GM12878 (cell line): ENCODE data around the gene SKP2. TPM values are rescaled to one million over a fixed set of nuclear protein-coding genes. Genes with fewer than 3 reads are reported as not detected.

Experiments
- ATAC-seq: fragments of 200-7000 bp; cut with Tn5 transposase; 3 replicates; pipeline ENCODE4 v1.9.1; 2020; ENCODE audit warnings: mild to moderate bottlenecking, moderate library complexity
- BruUV-seq: library from RNA; stranded (reverse); fragments of 400-500 nt; replicated peaks from 2 replicates; lab custom pipeline; 2021; lab: Mats Ljungman, UMichigan
- CTCF ChIA-PET: fragments of 300-600 bp; sonication (Branson Sonifier 250); formaldehyde crosslinking; extraction: SDS; loops from one replicate; lab custom pipeline; 2021; ENCODE audit warnings: inconsistent platforms; lab: Yijun Ruan, JAX
- POLR2A ChIA-PET: fragments of 350-600 bp; formaldehyde crosslinking; extraction: SDS; loops from one replicate; lab custom pipeline; 2021; ENCODE audit warnings: inconsistent platforms; lab: Charles Lee
- RAD21 ChIA-PET: fragments of 300-600 bp; sonication (Branson Sonifier 250); formaldehyde crosslinking; loops from one replicate; lab custom pipeline; 2023; ENCODE audit warnings: antibody characterized with exemption; ENCODE audit not compliant: unreplicated experiment; lab: Charles Lee
- SMC1A ChIA-PET: fragments of 300-600 bp; sonication (Branson Sonifier 250); formaldehyde crosslinking; loops from one replicate; lab custom pipeline; 2023; ENCODE audit not compliant: unreplicated experiment, uncharacterized antibody; lab: Charles Lee
- DNase-seq: peaks from one replicate; pipeline ENCODE4 v3.0.0-alpha.2; 2011; ENCODE audit warnings: low read depth, low spot score
- FAIRE-seq: peaks from 3 replicates; lab custom pipeline; 2011; peaks lifted over from hg19 to GRCh38; lab: Jason Lieb, UNC
- H2AFZ ChIP-seq: 2 replicates; pipeline ENCODE4 v1.6.0; 2011; ENCODE audit warnings: low read depth, low read length, control low read depth; ENCODE audit not compliant: control insufficient read depth
- H3K27ac ChIP-seq: 2 replicates; pipeline ENCODE4 v1.5.1; 2011; ENCODE audit warnings: control low read depth; ENCODE audit not compliant: control insufficient read depth, insufficient read depth
- H3K27me3 ChIP-seq, 2 experiments: replicated peaks in 1 of 2; 2 replicates each; pipeline versions ENCODE4 v1.6.0 to v1.6.1; 2011; ENCODE audit warnings: low read length in 1 of 2; ENCODE audit not compliant: control insufficient read depth in 2 of 2, insufficient read depth in 2 of 2
- H3K36me3 ChIP-seq, 2 experiments: 2 replicates each; pipeline ENCODE4 v1.5.1; 2011; ENCODE audit warnings: low read length in 1 of 2; ENCODE audit not compliant: control insufficient read depth in 2 of 2, insufficient read depth in 2 of 2
- H3K4me1 ChIP-seq: 2 replicates; pipeline ENCODE4 v1.6.1; 2011; ENCODE audit warnings: mild to moderate bottlenecking, low read length, moderate library complexity, mixed read lengths; ENCODE audit not compliant: control insufficient read depth, insufficient read depth
- H3K4me2 ChIP-seq: 2 replicates; pipeline ENCODE4 v1.6.0; 2011; ENCODE audit warnings: control low read depth; ENCODE audit not compliant: control insufficient read depth, insufficient read depth
- H3K4me3 ChIP-seq: fragments of 200-600 bp; sonication (generic); 2 replicates; pipeline ENCODE4 v1.5.1; 2016
- H3K79me2 ChIP-seq: 2 replicates; pipeline ENCODE4 v1.6.0; 2011; ENCODE audit warnings: low read length; ENCODE audit not compliant: control insufficient read depth, insufficient read depth
- H3K9ac ChIP-seq: 2 replicates; pipeline ENCODE4 v1.8.0; 2011; ENCODE audit warnings: low read length, control low read depth, mixed read lengths; ENCODE audit not compliant: control insufficient read depth, insufficient read depth
- H3K9me3 ChIP-seq: replicated peaks from 3 replicates; pipeline ENCODE4 v1.5.1; 2011; ENCODE audit warnings: mild to moderate bottlenecking, low read length; ENCODE audit not compliant: control insufficient read depth, insufficient read depth
- H4K20me1 ChIP-seq: 2 replicates; pipeline ENCODE4 v1.6.0; 2011; ENCODE audit not compliant: control insufficient read depth, insufficient read depth
- ATF7 ChIP-seq: fragments of 450-650 bp; IDR thresholded peaks from 2 replicates; pipeline ENCODE4 v1.6.1; 2016; ENCODE audit warnings: low read depth, mild to moderate bottlenecking
- BRCA1 ChIP-seq: IDR thresholded peaks from 2 replicates; pipeline ENCODE4 v1.6.1; 2011; ENCODE audit warnings: low read depth, low read length, improper control_type of control experiment
- EZH2 ChIP-seq: IDR thresholded peaks from 2 replicates; pipeline ENCODE4 v1.6.1; 2012; ENCODE audit warnings: low read depth, mild to moderate bottlenecking, control low read depth, inconsistent platforms, low read length, borderline replicate concordance; ENCODE audit not compliant: control insufficient read depth
- IKZF2 ChIP-seq, 2 experiments: fragments of 450-650 bp; IDR thresholded peaks; 2 replicates each; pipeline ENCODE4 v1.6.1; 2017; ENCODE audit warnings: mild to moderate bottlenecking in 2 of 2, moderate library complexity in 2 of 2
- NFYB ChIP-seq: IDR thresholded peaks from 2 replicates; pipeline ENCODE4 v1.6.1; 2011; ENCODE audit warnings: low read depth, mild to moderate bottlenecking, low read length, improper control_type of control experiment, moderate library complexity; ENCODE audit not compliant: insufficient read depth
- NRF1 ChIP-seq: conservative IDR thresholded peaks from 2 replicates; pipeline ENCODE4 v1.6.1; 2011; ENCODE audit warnings: mild to moderate bottlenecking, low read depth, low read length, improper control_type of control experiment
- SMAD5 ChIP-seq: IDR thresholded peaks from 2 replicates; pipeline ENCODE4 v1.6.1; 2016; ENCODE audit warnings: antibody characterized with exemption, low read depth
- STAT1 ChIP-seq: fragments of 450-650 bp; conservative IDR thresholded peaks from 2 replicates; pipeline ENCODE4 v1.6.1; 2014; ENCODE audit warnings: antibody characterized with exemption, mild to moderate bottlenecking
- TCF7 ChIP-seq: IDR thresholded peaks from 2 replicates; pipeline ENCODE4 v1.6.1; 2014; ENCODE audit warnings: antibody characterized with exemption, borderline replicate concordance
- WRNIP1 ChIP-seq: IDR thresholded peaks from 2 replicates; pipeline ENCODE4 v1.6.1; 2011; ENCODE audit warnings: low read depth, low read length, improper control_type of control experiment, borderline replicate concordance
- WGBS: methylation state at CpG from one replicate; pipeline ENCODE4 v1.1.6; 2016; ENCODE audit warnings: low lambda C conversion rate; ENCODE audit not compliant: insufficient replicate concordance, insufficient coverage; ENCODE audit errors: missing lambda C conversion rate; 5-methylcytosine and 5-hydroxymethylcytosine counted together
- in situ Hi-C: fragments of 300-500 bp; cut with MboI; formaldehyde crosslinking; loops from 9 replicates; pipeline ENCODE4 v1.14.3; 2018; ENCODE audit warnings: mixed read lengths
- intact Hi-C: fragments of 100-400 bp; cut with micrococcal nuclease; formaldehyde crosslinking; loops from one replicate; pipeline ENCODE4 v1.14.2; 2022; ENCODE audit not compliant: unreplicated experiment
- polyA plus RNA-seq, 11 experiments: library from polyadenylated mRNA; depleted of rRNA in 4 of 11; unstranded in 6 of 11; stranded (reverse) in 5 of 11; fragments of >200 nt; fragmentation: Nextera tagmentation in 4 of 11; fragmentation: Illumina TruSeq in 1 of 11; extraction: Ambion mirVana in 4 of 11; extraction: Trizol in 1 of 11; gene quantifications; 1 replicate in 1 of 11; 2 replicates in 10 of 11; pipeline versions ENCODE4 v1.2.1 to v1.2.3, GENCODE V29; 2011 to 2016; ENCODE audit warnings: inconsistent platforms in 2 of 11, missing spikeins in 2 of 11, low read depth in 1 of 11
- total RNA-seq, 4 experiments: library from RNA; depleted of rRNA in 3 of 4; stranded (reverse); fragments of >200 nt in 3 of 4; fragmentation: Illumina TruSeq in 1 of 4; extraction: Trizol in 1 of 4; gene quantifications; 2 replicates each; pipeline versions ENCODE4 v1.2.1 to v1.2.3, GENCODE V29; 2013 to 2021
- TF ChIP-seq, protein P1 (sequence below): fragments of 450-650 bp; IDR thresholded peaks from 2 replicates; pipeline ENCODE4 v1.6.1; 2017; ENCODE audit warnings: low read depth, mild to moderate bottlenecking, moderate library complexity
- TF ChIP-seq, protein P2 (sequence below): fragments of 450-650 bp; IDR thresholded peaks from 2 replicates; pipeline ENCODE4 v1.6.1; 2017; ENCODE audit warnings: mild to moderate bottlenecking
- TF ChIP-seq, protein P3 (sequence below): fragments of 150-350 bp; IDR thresholded peaks from 2 replicates; pipeline ENCODE4 v1.6.1; 2016; ENCODE audit warnings: low read depth, low read length
- TF ChIP-seq, protein P4 (sequence below): fragments of 450-650 bp; IDR thresholded peaks from 2 replicates; pipeline ENCODE4 v1.6.1; 2017; ENCODE audit warnings: antibody characterized with exemption, mild to moderate bottlenecking, moderate library complexity
- TF ChIP-seq, protein P5 (sequence below): IDR thresholded peaks from 2 replicates; pipeline ENCODE4 v1.6.1; 2012; ENCODE audit warnings: low read depth, low read length, improper control_type of control experiment

SKP2 gene
- total and polyA plus RNA-seq, 10 of the 15 experiments (the other 5 are each of a cell fraction or from before 2014, with no cell fraction given) = 13.9 to 50.8 (median 36.9) TPM

DNA sequence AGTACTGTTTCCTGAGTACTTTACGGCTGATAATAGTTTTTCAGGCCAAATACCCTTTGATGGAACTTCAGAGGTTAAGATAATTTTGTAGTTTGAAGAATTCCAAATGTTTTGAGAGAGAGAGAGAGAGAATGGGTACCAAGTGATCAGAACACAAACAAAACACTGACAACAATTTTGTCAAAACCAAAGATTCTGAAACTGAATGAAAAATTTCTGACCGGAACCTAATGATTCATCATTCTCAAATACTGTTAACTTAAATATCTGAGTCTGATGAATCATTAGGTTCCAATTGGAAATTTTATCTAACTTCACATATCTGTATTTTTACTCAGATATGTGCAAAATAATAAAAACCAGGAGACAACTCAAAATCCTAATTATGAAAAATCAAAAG is 4.2 kb upstream of the SKP2 start:
- Histone ChIP-seq H3K36me3 (no peaks in the 10 kb centered on the region), H3K4me1 (no peaks in the 10 kb centered on the region), H3K4me2 (no peak overlapping the region), H2AFZ (no peak overlapping the region), H3K27ac (no peak overlapping the region), H3K9me3 (no peaks in the 10 kb centered on the region), H3K79me2 (peaks cover 26% of the 10 kb centered on the region), H3K27me3 (no peaks in the 10 kb centered on the region), H4K20me1 (no peaks in the 10 kb centered on the region), H3K4me3 (no peak overlapping the region), H3K9ac (no peak overlapping the region)
- RAD21 ChIA-PET = no interaction called here
- intact Hi-C loops (no loop called here), in situ Hi-C loops (no loop called here)
- BruUV-seq = no TSS peak
- DNase-seq = no peak
- POLR2A ChIA-PET = no interaction called here
- 95% methylated on average over 2 of the region's 2 CpGs for WGBS
- CTCF ChIA-PET = no interaction called here
- no peak for FAIRE-seq
- SMC1A ChIA-PET = interaction anchor here (1.2 kb wide), 1 partner anchor 160 kb away, joined by 3 read pairs; no protein-coding TSS in a partner anchor
- ATAC-seq = no peak
- TF ChIP-seq, protein P1, sequence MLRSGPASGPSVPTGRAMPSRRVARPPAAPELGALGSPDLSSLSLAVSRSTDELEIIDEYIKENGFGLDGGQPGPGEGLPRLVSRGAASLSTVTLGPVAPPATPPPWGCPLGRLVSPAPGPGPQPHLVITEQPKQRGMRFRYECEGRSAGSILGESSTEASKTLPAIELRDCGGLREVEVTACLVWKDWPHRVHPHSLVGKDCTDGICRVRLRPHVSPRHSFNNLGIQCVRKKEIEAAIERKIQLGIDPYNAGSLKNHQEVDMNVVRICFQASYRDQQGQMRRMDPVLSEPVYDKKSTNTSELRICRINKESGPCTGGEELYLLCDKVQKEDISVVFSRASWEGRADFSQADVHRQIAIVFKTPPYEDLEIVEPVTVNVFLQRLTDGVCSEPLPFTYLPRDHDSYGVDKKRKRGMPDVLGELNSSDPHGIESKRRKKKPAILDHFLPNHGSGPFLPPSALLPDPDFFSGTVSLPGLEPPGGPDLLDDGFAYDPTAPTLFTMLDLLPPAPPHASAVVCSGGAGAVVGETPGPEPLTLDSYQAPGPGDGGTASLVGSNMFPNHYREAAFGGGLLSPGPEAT = no peak
- TF ChIP-seq STAT1 = no peak
- TF ChIP-seq, protein P2, sequence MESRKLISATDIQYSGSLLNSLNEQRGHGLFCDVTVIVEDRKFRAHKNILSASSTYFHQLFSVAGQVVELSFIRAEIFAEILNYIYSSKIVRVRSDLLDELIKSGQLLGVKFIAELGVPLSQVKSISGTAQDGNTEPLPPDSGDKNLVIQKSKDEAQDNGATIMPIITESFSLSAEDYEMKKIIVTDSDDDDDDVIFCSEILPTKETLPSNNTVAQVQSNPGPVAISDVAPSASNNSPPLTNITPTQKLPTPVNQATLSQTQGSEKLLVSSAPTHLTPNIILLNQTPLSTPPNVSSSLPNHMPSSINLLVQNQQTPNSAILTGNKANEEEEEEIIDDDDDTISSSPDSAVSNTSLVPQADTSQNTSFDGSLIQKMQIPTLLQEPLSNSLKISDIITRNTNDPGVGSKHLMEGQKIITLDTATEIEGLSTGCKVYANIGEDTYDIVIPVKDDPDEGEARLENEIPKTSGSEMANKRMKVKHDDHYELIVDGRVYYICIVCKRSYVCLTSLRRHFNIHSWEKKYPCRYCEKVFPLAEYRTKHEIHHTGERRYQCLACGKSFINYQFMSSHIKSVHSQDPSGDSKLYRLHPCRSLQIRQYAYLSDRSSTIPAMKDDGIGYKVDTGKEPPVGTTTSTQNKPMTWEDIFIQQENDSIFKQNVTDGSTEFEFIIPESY = no peak
- TF ChIP-seq, protein P3, sequence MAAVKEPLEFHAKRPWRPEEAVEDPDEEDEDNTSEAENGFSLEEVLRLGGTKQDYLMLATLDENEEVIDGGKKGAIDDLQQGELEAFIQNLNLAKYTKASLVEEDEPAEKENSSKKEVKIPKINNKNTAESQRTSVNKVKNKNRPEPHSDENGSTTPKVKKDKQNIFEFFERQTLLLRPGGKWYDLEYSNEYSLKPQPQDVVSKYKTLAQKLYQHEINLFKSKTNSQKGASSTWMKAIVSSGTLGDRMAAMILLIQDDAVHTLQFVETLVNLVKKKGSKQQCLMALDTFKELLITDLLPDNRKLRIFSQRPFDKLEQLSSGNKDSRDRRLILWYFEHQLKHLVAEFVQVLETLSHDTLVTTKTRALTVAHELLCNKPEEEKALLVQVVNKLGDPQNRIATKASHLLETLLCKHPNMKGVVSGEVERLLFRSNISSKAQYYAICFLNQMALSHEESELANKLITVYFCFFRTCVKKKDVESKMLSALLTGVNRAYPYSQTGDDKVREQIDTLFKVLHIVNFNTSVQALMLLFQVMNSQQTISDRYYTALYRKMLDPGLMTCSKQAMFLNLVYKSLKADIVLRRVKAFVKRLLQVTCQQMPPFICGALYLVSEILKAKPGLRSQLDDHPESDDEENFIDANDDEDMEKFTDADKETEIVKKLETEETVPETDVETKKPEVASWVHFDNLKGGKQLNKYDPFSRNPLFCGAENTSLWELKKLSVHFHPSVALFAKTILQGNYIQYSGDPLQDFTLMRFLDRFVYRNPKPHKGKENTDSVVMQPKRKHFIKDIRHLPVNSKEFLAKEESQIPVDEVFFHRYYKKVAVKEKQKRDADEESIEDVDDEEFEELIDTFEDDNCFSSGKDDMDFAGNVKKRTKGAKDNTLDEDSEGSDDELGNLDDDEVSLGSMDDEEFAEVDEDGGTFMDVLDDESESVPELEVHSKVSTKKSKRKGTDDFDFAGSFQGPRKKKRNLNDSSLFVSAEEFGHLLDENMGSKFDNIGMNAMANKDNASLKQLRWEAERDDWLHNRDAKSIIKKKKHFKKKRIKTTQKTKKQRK = no peak
- TF ChIP-seq EZH2 = no peak
- no peak for TF ChIP-seq SMAD5
- TF ChIP-seq NFYB = no peak
- TF ChIP-seq, protein P4, sequence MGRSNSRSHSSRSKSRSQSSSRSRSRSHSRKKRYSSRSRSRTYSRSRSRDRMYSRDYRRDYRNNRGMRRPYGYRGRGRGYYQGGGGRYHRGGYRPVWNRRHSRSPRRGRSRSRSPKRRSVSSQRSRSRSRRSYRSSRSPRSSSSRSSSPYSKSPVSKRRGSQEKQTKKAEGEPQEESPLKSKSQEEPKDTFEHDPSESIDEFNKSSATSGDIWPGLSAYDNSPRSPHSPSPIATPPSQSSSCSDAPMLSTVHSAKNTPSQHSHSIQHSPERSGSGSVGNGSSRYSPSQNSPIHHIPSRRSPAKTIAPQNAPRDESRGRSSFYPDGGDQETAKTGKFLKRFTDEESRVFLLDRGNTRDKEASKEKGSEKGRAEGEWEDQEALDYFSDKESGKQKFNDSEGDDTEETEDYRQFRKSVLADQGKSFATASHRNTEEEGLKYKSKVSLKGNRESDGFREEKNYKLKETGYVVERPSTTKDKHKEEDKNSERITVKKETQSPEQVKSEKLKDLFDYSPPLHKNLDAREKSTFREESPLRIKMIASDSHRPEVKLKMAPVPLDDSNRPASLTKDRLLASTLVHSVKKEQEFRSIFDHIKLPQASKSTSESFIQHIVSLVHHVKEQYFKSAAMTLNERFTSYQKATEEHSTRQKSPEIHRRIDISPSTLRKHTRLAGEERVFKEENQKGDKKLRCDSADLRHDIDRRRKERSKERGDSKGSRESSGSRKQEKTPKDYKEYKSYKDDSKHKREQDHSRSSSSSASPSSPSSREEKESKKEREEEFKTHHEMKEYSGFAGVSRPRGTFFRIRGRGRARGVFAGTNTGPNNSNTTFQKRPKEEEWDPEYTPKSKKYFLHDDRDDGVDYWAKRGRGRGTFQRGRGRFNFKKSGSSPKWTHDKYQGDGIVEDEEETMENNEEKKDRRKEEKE = no peak
- TF ChIP-seq IKZF2 (IDR thresholded peaks at IDR 0.05) = no peak
- no peak for TF ChIP-seq TCF7
- no peak for TF ChIP-seq ATF7
- TF ChIP-seq BRCA1 = no peak
- no peak for TF ChIP-seq WRNIP1
- TF ChIP-seq, protein P5, sequence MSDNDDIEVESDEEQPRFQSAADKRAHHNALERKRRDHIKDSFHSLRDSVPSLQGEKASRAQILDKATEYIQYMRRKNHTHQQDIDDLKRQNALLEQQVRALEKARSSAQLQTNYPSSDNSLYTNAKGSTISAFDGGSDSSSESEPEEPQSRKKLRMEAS = no peak
- TF ChIP-seq NRF1 = no peak
